Endothelial cell of umbilical vein (primary cell): ENCODE results near the gene TOB1. TPM values are rescaled to one million over a fixed set of nuclear protein-coding genes. Genes with fewer than 3 reads are reported as not detected.

Experiments
- BruUV-seq: library from RNA; stranded (reverse); fragments of 400-500 nt; replicated peaks from 2 replicates; lab custom pipeline; 2021; lab: Mats Ljungman, UMichigan
- CTCF ChIA-PET: fragments of 300-600, 350-600 bp; sonication (Branson Sonifier 250); formaldehyde crosslinking; loops from one replicate; lab custom pipeline; 2021; ENCODE audit warnings: antibody characterized with exemption, inconsistent platforms; lab: Charles Lee
- POLR2A ChIA-PET: fragments of 300-600, 350-600 bp; sonication (Branson Sonifier 250); formaldehyde crosslinking; loops from one replicate; lab custom pipeline; 2021; ENCODE audit warnings: antibody characterized with exemption, inconsistent platforms; lab: Charles Lee
- DNase-seq: peaks from one replicate; pipeline ENCODE4 v3.0.0-alpha.2; 2011; ENCODE audit warnings: low read depth, low spot score
- FAIRE-seq: peaks from 2 replicates; lab custom pipeline; 2011; peaks lifted over from hg19 to GRCh38; lab: Jason Lieb, UNC
- H2AFZ ChIP-seq: 2 replicates; pipeline ENCODE4 v1.6.0; 2012; ENCODE audit warnings: low read depth, low read length, control low read depth, inconsistent platforms
- H3K27ac ChIP-seq: 2 replicates; pipeline ENCODE4 v1.5.1; 2011; ENCODE audit warnings: low read depth, mild to moderate bottlenecking, control low read depth, low read length, moderate library complexity; ENCODE audit not compliant: insufficient read depth
- H3K27me3 ChIP-seq, 2 experiments: 2 replicates each; pipeline versions ENCODE4 v1.6.0 to v1.6.1; 2011; ENCODE audit warnings: low read length in 2 of 2, mixed read lengths in 1 of 2; ENCODE audit not compliant: control insufficient read depth in 2 of 2, insufficient read depth in 2 of 2
- H3K36me3 ChIP-seq, 2 experiments: 2 replicates in 1 of 2; 3 replicates in 1 of 2; pipeline ENCODE4 v1.5.1; 2011; ENCODE audit warnings: low read length in 2 of 2, mild to moderate bottlenecking in 1 of 2, moderate library complexity in 1 of 2; ENCODE audit not compliant: control insufficient read depth in 2 of 2, insufficient read depth in 2 of 2; ENCODE audit errors: extremely low read depth in 1 of 2
- H3K4me1 ChIP-seq: 3 replicates; pipeline ENCODE4 v1.5.1; 2011; ENCODE audit warnings: mild to moderate bottlenecking, low read length; ENCODE audit not compliant: control insufficient read depth, insufficient read depth; ENCODE audit errors: extremely low read depth
- H3K4me2 ChIP-seq: 2 replicates; pipeline ENCODE4 v1.6.1; 2011; ENCODE audit warnings: low read length, control low read depth, mixed read lengths; ENCODE audit not compliant: insufficient read depth
- H3K4me3 ChIP-seq, 3 experiments: fragments of 200-600 bp in 1 of 3; sonication (generic), shearing (Covaris generic) in 1 of 3; replicated peaks in 1 of 3; 2 replicates each; pipeline ENCODE4 v1.5.1; 2011 to 2016; ENCODE audit warnings: control low read depth in 3 of 3, low read length in 3 of 3, mild to moderate bottlenecking in 2 of 3, inconsistent platforms in 1 of 3, low read depth in 1 of 3, moderate library complexity in 1 of 3; ENCODE audit not compliant: insufficient read depth in 1 of 3
- H3K79me2 ChIP-seq: 2 replicates; pipeline ENCODE4 v1.6.0; 2012; ENCODE audit warnings: low read length, inconsistent platforms; ENCODE audit not compliant: control insufficient read depth, insufficient read depth
- H3K9ac ChIP-seq: replicated peaks from 2 replicates; pipeline ENCODE3; 2011; ENCODE audit warnings: low read length, control low read depth; ENCODE audit not compliant: insufficient read depth; ENCODE audit errors: extremely low read depth
- H3K9me1 ChIP-seq: replicated peaks from 3 replicates; pipeline ENCODE4 v1.6.0; 2011; ENCODE audit warnings: mild to moderate bottlenecking, low read length; ENCODE audit not compliant: control insufficient read depth, insufficient read depth; ENCODE audit errors: extremely low read depth
- H3K9me3 ChIP-seq: replicated peaks from 2 replicates; pipeline ENCODE4 v1.5.1; 2012; ENCODE audit warnings: low read length, inconsistent platforms; ENCODE audit not compliant: control insufficient read depth, insufficient read depth
- H4K20me1 ChIP-seq: replicated peaks from 2 replicates; pipeline ENCODE3; 2011; ENCODE audit warnings: mild to moderate bottlenecking, low read length; ENCODE audit not compliant: control insufficient read depth, insufficient read depth; ENCODE audit errors: extremely low read depth
- EZH2 ChIP-seq: IDR thresholded peaks from 2 replicates; pipeline ENCODE4 v1.6.1; 2012; ENCODE audit warnings: borderline replicate concordance, low read depth, mild to moderate bottlenecking, moderate library complexity, low read length, inconsistent platforms; ENCODE audit not compliant: severe bottlenecking
- FOS ChIP-seq: IDR thresholded peaks from 2 replicates; pipeline ENCODE4 v1.6.1; 2011; ENCODE audit warnings: mild to moderate bottlenecking, low read length, moderate library complexity, borderline replicate concordance; ENCODE audit not compliant: insufficient read depth
- GATA2 ChIP-seq: IDR thresholded peaks from 2 replicates; pipeline ENCODE4 v1.7.0; 2011; ENCODE audit warnings: low read depth, mild to moderate bottlenecking, moderate library complexity, mixed read lengths, low read length; ENCODE audit not compliant: insufficient read length, insufficient read depth
- JUN ChIP-seq: IDR thresholded peaks from 2 replicates; pipeline ENCODE4 v1.6.1; 2011; ENCODE audit warnings: borderline replicate concordance, low read depth; ENCODE audit not compliant: insufficient read length, insufficient read depth
- MYC ChIP-seq: IDR thresholded peaks from one replicate; pipeline ENCODE4 v1.6.1; 2011; ENCODE audit warnings: mild to moderate bottlenecking, low read depth, low read length
- POLR2A ChIP-seq: IDR thresholded peaks from 2 replicates; pipeline ENCODE4 v1.6.1; 2012; ENCODE audit warnings: low read depth, mild to moderate bottlenecking, control low read depth, low read length
- POLR2AphosphoS5 ChIP-seq: IDR thresholded peaks from 2 replicates; pipeline ENCODE4 v1.6.1; 2012; ENCODE audit warnings: low read depth, mild to moderate bottlenecking, control low read depth, low read length, moderate library complexity; ENCODE audit not compliant: insufficient read depth
- dilution Hi-C: fragments of 300-500 bp; cut with MboI; formaldehyde crosslinking; loops from one replicate; pipeline ENCODE4 v1.15.0; 2019; ENCODE audit warnings: low sequenced_read_pairs; ENCODE audit not compliant: extremely low pct_ligation_motif_present
- intact Hi-C: fragments of 100-400 bp; cut with micrococcal nuclease; formaldehyde crosslinking; loops from one replicate; pipeline ENCODE4 v1.10.0; 2022
- polyA plus RNA-seq, 4 experiments: library from polyadenylated mRNA; depleted of rRNA in 3 of 4; stranded (reverse) in 3 of 4; unstranded in 1 of 4; fragments of >200 nt; gene quantifications; 2 replicates each; pipeline versions ENCODE4 v1.2.1 to v1.2.3, GENCODE V29; 2011 to 2012; ENCODE audit warnings: missing spikeins in 1 of 4
- total RNA-seq: library from RNA; stranded (reverse); gene quantifications from 2 replicates; pipeline ENCODE4 v1.2.3, GENCODE V29; 2021
- TF ChIP-seq, protein P1 (sequence below): IDR thresholded peaks from 2 replicates; pipeline ENCODE4 v1.6.1; 2011; ENCODE audit not compliant: insufficient read depth, insufficient read length
- TF ChIP-seq, protein P2 (sequence below), 2 donors: IDR thresholded peaks; 1 replicate in 1 of 2; 2 replicates in 1 of 2; pipeline ENCODE4 v1.5.1; 2011; ENCODE audit warnings: low read length in 2 of 2, mild to moderate bottlenecking in 2 of 2, moderate library complexity in 2 of 2, control low read depth in 1 of 2, inconsistent platforms in 1 of 2, low read depth in 1 of 2; ENCODE audit not compliant: insufficient read depth in 1 of 2; ENCODE audit errors: extremely low read depth in 1 of 2

The TOB1 gene
- total and polyA plus RNA-seq, 2 donors (not counting 3 experiments of a cell fraction or from before 2014, with no cell fraction given): 3.3 to 12.9 TPM

GRCh38 chr17:50882851-50883250, 16.7 kb upstream of the TOB1 start:
- H3K9me3 ChIP-seq: no peaks in the 10 kb centered on the region
- H3K79me2 ChIP-seq: no peaks in the 10 kb centered on the region
- no peaks in the 10 kb centered on the region for H3K36me3 ChIP-seq
- DNase-seq (no peak), FAIRE-seq (no peak)
- dilution Hi-C loops: no loop called here
- H3K4me1 ChIP-seq: no peaks in the 10 kb centered on the region
- intact Hi-C loops: no loop called here
- no peak overlapping the region for H3K4me2 ChIP-seq
- CTCF ChIA-PET: interaction anchor here (1.1 to 2.6 kb wide), 2 partner anchors 10 to 31 kb away, joined by 4 to 11 read pairs; no protein-coding TSS in a partner anchor
- H3K27ac ChIP-seq: no peak overlapping the region
- POLR2A ChIA-PET: no interaction called here
- no peak overlapping the region for H2AFZ ChIP-seq
- peaks cover 5 to 7% of the 10 kb centered on the region in 2 experiments for H3K27me3 ChIP-seq
- H3K4me3 ChIP-seq: no peak overlapping the region
- no peaks in the 10 kb centered on the region for H3K9me1 ChIP-seq
- TF ChIP-seq MYC (no peak), POLR2A (no peak), POLR2AphosphoS5 (no peak), FOS (no peak), JUN (no peak), GATA2 (no peak), EZH2 (no peak)
- TF ChIP-seq, protein P1, sequence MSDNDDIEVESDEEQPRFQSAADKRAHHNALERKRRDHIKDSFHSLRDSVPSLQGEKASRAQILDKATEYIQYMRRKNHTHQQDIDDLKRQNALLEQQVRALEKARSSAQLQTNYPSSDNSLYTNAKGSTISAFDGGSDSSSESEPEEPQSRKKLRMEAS: no peak
- TF ChIP-seq, protein P2, sequence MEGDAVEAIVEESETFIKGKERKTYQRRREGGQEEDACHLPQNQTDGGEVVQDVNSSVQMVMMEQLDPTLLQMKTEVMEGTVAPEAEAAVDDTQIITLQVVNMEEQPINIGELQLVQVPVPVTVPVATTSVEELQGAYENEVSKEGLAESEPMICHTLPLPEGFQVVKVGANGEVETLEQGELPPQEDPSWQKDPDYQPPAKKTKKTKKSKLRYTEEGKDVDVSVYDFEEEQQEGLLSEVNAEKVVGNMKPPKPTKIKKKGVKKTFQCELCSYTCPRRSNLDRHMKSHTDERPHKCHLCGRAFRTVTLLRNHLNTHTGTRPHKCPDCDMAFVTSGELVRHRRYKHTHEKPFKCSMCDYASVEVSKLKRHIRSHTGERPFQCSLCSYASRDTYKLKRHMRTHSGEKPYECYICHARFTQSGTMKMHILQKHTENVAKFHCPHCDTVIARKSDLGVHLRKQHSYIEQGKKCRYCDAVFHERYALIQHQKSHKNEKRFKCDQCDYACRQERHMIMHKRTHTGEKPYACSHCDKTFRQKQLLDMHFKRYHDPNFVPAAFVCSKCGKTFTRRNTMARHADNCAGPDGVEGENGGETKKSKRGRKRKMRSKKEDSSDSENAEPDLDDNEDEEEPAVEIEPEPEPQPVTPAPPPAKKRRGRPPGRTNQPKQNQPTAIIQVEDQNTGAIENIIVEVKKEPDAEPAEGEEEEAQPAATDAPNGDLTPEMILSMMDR (IDR thresholded peaks at IDR 0.05; ENCODE audit: extremely low read depth in 1 of 2, insufficient read depth in 1 of 2, low read depth in 1 of 2, low read length in 2 of 2): no peak
- H4K20me1 ChIP-seq: no peaks in the 10 kb centered on the region
- no peak overlapping the region for H3K9ac ChIP-seq
- no TSS peak for BruUV-seq
